Esophagus squamous epithelium (tissue), 5 donors: ENCODE measurements around the gene RGP1. TPM values are rescaled to one million over a fixed set of nuclear protein-coding genes. Genes with fewer than 3 reads are reported as not detected.

ENCODE experiments used
- DNase-seq: peaks from one replicate; lab custom pipeline; 2025; lab: John Stamatoyannopoulos, UW
- H3K27ac ChIP-seq, 4 donors: fragments of 200-600 bp; sonication (generic); one replicate each; pipeline ENCODE4 v1.5.1; 2016 to 2019; ENCODE audit warnings: mild to moderate bottlenecking in 1 of 4
- H3K27me3 ChIP-seq, 4 donors: fragments of 200-600 bp; sonication (generic); 1 replicate in 3 of 4; 2 replicates in 1 of 4; pipeline versions ENCODE4 v1.5.1 to v1.6.0; 2017 to 2021; ENCODE audit warnings: antibody characterized with exemption in 1 of 4
- H3K36me3 ChIP-seq, 3 donors: fragments of 200-600 bp; sonication (generic); one replicate each; pipeline ENCODE4 v1.5.1; 2016 to 2019
- H3K4me1 ChIP-seq, 3 donors: fragments of 200-600 bp; sonication (generic); one replicate each; pipeline ENCODE4 v1.5.1; 2017 to 2019
- H3K4me3 ChIP-seq, 4 donors: fragments of 200-600 bp; sonication (generic); 1 replicate in 3 of 4; 2 replicates in 1 of 4; pipeline ENCODE4 v1.5.1; 2016 to 2019; ENCODE audit warnings: mild to moderate bottlenecking in 2 of 4, moderate library complexity in 1 of 4
- H3K9me3 ChIP-seq, 3 donors: fragments of 200-600 bp; sonication (generic); one replicate each; pipeline ENCODE4 v1.5.1; 2016 to 2019
- POLR2A ChIP-seq, 4 donors: fragments of 450-650 bp; IDR thresholded peaks; one replicate each; pipeline ENCODE4 v1.6.1; 2017; ENCODE audit warnings: antibody characterized with exemption in 4 of 4, mild to moderate bottlenecking in 4 of 4, moderate library complexity in 3 of 4
- WGBS, 2 donors: methylation state at CpG; one replicate each; pipeline ENCODE4 v1.1.5; 2018; 5-methylcytosine and 5-hydroxymethylcytosine counted together
- intact Hi-C: fragments of 100-400 bp; cut with DNase I; formaldehyde crosslinking; loops from one replicate; pipeline ENCODE4 v1.15.0; 2022
- total RNA-seq, 4 donors: library from RNA; depleted of rRNA; stranded (reverse); fragments of >200 nt; gene quantifications; one replicate each; pipeline ENCODE4 v1.1.0, GENCODE V29; 2016
- TF ChIP-seq, protein P1 (sequence below), 6 experiments: fragments of 450-650 bp in 4 of 6; fragments of 200-600 bp in 2 of 6; sonication (generic) in 2 of 6; IDR thresholded peaks; one replicate each; pipeline ENCODE4 v1.5.1; 2016 to 2019; ENCODE audit warnings: antibody characterized with exemption in 6 of 6, mild to moderate bottlenecking in 4 of 6, moderate library complexity in 4 of 6
- donor health status: DM: yes; HTN: yes; CAD: no.

RGP1 gene
- total RNA-seq, 4 donors from 2014 or later: 8.0 to 17.5 (median 11.6) TPM

DNA sequence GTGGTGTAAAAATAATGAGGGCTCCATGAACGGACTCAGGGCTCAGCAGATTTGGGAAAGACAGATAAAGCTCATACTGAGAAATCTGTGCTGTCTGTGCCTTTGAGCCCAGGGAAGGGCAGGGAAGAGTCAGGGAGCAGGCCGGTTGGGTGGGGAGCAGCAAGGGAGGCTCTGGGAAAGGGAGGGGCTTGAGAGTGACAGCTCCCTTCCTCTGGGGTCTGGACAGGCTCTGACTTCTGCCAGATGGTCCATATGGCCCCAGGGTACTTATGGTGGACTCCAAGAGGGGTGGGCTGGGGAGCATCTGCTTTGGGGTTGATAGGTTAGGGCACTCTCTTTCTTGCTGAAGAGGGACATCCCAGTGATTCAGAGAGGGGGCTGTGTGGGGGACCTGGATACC is 44.4 kb downstream of the RGP1 start:
- H3K27ac ChIP-seq: peak overlapping the region in 1 of 4 donors; percentile 5

GRCh38 chr9:35795695-35796094 is 46.6 kb downstream of the RGP1 start:
- intact Hi-C loops: no loop called here
- DNase-seq: no peak
- Histone ChIP-seq H3K27me3 (peaks cover 0 to 23% (median 0%) of the 10 kb centered on the region in 4 donors), H3K36me3 (peaks cover 0 to 7% (median 0%) of the 10 kb centered on the region in 3 donors), H3K4me1 (peaks cover 5 to 36% (median 15%) of the 10 kb centered on the region in 3 donors), H3K4me3 (no peak overlapping the region), H3K27ac (no peak overlapping the region), H3K9me3 (no peaks in the 10 kb centered on the region)
- TF ChIP-seq, protein P1, sequence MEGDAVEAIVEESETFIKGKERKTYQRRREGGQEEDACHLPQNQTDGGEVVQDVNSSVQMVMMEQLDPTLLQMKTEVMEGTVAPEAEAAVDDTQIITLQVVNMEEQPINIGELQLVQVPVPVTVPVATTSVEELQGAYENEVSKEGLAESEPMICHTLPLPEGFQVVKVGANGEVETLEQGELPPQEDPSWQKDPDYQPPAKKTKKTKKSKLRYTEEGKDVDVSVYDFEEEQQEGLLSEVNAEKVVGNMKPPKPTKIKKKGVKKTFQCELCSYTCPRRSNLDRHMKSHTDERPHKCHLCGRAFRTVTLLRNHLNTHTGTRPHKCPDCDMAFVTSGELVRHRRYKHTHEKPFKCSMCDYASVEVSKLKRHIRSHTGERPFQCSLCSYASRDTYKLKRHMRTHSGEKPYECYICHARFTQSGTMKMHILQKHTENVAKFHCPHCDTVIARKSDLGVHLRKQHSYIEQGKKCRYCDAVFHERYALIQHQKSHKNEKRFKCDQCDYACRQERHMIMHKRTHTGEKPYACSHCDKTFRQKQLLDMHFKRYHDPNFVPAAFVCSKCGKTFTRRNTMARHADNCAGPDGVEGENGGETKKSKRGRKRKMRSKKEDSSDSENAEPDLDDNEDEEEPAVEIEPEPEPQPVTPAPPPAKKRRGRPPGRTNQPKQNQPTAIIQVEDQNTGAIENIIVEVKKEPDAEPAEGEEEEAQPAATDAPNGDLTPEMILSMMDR (IDR thresholded peaks at IDR 0.05): no peak
- TF ChIP-seq POLR2A (IDR thresholded peaks at IDR 0.05): no peak

More for the DNA sequence above, 44.4 kb downstream of the RGP1 start:
- Histone ChIP-seq H3K36me3 (no peaks in the 10 kb centered on the region), H3K4me1 (peaks cover 5 to 43% (median 18%) of the 10 kb centered on the region in 3 donors), H3K9me3 (no peaks in the 10 kb centered on the region), H3K27me3 (peaks cover 0 to 27% (median 0%) of the 10 kb centered on the region in 4 donors), H3K4me3 (peak overlapping the region in 1 of 4 donors; percentile 32)
- 78 to 84% methylated on average over 2 of the region's 2 CpGs for WGBS, 2 donors
- TF ChIP-seq, protein P1 (IDR thresholded peaks at IDR 0.05): no peak
- no peak for TF ChIP-seq POLR2A (IDR thresholded peaks at IDR 0.05)
- intact Hi-C loops: loop anchor here (5.0 kb wide), 1 partner anchor 89 kb away; no protein-coding TSS in a partner anchor
- no peak for DNase-seq

GRCh38 chr9:35797311-35798109 is 48.4 kb downstream of the RGP1 start:
- H3K4me3 ChIP-seq: no peak overlapping the region
- 82 to 90% methylated on average over 6 of the region's 6 CpGs for WGBS, 2 donors
- intact Hi-C loops: no loop called here

GRCh38 chr9:35798658-35799374 is 49.7 kb downstream of the RGP1 start:
- Histone ChIP-seq H3K4me1 (peaks cover 0 to 5% (median 5%) of the 10 kb centered on the region in 3 donors), H3K4me3 (no peak overlapping the region), H3K27me3 (no peaks in the 10 kb centered on the region), H3K27ac (no peak overlapping the region), H3K9me3 (no peaks in the 10 kb centered on the region), H3K36me3 (peaks cover 0 to 27% (median 0%) of the 10 kb centered on the region in 3 donors)
- 60 to 82% methylated on average over 4 of the region's 4 CpGs for WGBS, 2 donors
- TF ChIP-seq, protein P1 (IDR thresholded peaks at IDR 0.05): no peak
- intact Hi-C loops: no loop called here
- DNase-seq: no peak

More at GRCh38 chr9:35797311-35798109, 48.4 kb downstream of the RGP1 start:
- H3K27me3 ChIP-seq: peaks cover 0 to 5% (median 0%) of the 10 kb centered on the region in 4 donors
- no peaks in the 10 kb centered on the region for H3K9me3 ChIP-seq
- no peak for DNase-seq
- no peak for TF ChIP-seq POLR2A (IDR thresholded peaks at IDR 0.05)
- TF ChIP-seq, protein P1 (IDR thresholded peaks at IDR 0.05): no peak
- H3K36me3 ChIP-seq: peaks cover 0 to 24% (median 0%) of the 10 kb centered on the region in 3 donors
- H3K4me1 ChIP-seq: peaks cover 0 to 18% (median 12%) of the 10 kb centered on the region in 3 donors
- H3K27ac ChIP-seq: no peak overlapping the region

DNA sequence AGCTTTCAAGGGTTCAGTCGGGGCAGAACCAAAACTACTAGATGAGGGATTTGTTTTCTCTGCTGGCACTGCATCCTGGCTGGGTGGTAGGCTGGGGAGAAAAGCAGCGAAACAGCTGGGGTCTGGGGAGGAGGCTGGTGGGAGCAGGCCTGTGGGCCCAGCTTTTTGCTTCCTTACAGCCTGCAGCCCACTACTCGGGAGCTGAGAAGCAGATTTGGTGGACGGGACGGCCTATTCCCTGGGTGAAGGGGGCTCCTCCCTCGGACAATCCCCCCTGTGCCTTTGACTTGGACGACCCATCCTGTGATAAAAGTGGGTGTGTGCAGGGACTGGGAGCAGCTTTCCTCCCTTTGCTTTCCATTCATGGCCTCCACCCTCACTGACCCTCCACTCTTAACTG is 51.4 kb downstream of the RGP1 start:
- Histone ChIP-seq H3K9me3 (no peaks in the 10 kb centered on the region), H3K27ac (no peak overlapping the region), H3K4me3 (no peak overlapping the region), H3K27me3 (no peaks in the 10 kb centered on the region), H3K36me3 (peaks cover 0 to 32% (median 0%) of the 10 kb centered on the region in 3 donors), H3K4me1 (no peaks in the 10 kb centered on the region)
- no peak for DNase-seq
- 82 to 89% methylated on average over 6 to 7 of the region's 7 CpGs for WGBS, 2 donors
- intact Hi-C loops: no loop called here
- no peak for TF ChIP-seq POLR2A (IDR thresholded peaks at IDR 0.05)
- TF ChIP-seq, protein P1 (IDR thresholded peaks at IDR 0.05): no peak
